Activated CD4-positive, alpha-beta T cell treated with anti-CD3 and anti-CD28 coated beads, Interleukin-2, Interleukin-4, amounts not matched to agents 100 ng/mL and 50 ng/mL, durations not matched to agents 16 hours and 8 hours (primary cell): ENCODE measurements around the gene ZNF385B.

Source experiments
- DNase-seq: peaks from one replicate; pipeline ENCODE4 v3.0.0-alpha.2; 2020; ENCODE audit warnings: low spot score

The ZNF385B gene

DNA sequence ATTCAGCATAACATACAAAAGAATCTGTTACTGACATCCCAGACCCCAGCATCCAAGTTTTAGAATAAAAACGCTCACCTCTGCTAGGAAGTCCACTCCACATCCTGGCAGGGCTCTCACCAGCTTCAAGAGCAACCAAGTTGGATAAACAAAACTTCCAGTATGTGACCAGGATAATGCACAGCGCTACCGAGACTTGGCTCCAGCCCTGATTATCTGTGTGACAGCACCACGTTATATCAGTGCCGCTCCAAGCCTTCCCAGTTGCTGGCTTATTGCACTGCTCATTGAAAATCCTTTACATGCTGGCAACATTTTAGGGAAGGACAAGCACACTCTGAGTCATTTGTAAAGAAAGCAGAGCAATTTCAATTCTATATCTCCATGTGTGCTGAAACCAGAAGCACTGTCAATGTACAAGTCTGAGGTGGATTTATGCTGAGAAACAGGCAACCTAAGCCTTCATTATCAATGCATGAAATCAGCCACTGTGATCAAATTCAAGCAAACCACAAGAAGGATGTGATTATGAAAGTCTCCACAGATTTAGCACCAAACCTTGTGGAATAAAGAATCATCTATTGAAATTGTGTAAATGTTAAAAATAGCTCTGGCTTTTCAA, 115.7 kb downstream of the ZNF385B start:
- no peak for DNase-seq

DNA sequence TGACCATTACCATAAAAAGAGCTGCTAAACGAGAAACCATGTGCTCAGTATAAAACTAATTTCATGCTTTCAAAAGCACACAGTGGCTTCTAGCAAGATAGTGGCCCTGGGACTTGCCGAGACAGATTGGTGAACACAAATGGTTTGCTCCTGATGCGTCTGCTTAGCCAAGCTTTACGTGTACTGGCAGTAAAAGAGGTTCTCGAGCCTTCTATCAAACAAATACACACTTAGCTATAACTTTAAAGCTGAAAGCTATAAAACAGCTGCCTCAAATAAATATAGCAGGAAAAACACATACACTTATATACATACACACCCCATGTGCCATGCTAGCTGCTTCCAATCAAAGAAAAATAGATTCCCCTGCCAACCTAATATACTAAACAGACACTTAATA, 117.0 kb downstream of the ZNF385B start:
- no peak for DNase-seq

DNA sequence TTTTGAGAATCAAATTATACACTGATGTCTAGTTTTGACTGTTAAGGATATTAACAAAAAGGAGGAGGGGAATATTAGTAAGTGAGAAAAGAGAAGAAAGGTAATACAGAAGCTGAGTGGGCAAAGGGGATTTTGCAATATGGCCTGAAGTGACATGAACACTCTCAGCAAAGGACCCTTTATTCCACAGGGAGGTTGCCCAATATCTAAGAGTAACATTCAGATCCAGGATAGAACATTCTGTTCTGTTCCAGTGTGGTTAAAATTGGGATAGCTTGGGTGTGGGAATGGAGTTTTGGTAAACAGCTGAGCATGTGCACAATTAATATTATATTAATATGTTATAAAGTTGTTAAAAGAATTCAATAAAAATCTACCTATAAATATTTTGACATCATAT, 120.1 kb downstream of the ZNF385B start:
- no peak for DNase-seq

DNA sequence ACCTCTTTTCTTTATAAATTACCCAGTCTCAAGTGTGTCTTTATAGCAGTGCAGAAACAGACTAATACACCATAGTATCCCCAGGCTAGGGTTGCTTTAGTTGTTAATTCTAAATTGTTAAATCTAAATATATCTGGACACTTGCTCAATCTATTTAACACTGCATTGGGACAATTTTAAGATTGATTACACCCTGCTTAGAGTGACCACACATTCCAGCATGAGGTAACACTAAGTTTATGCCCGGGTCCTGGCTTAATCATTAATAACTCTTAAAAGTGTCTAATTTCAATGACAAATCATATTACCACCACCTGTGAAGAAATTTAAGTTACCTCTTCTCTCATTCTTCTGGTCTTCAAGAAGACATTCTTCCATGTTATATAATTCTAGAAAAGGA, 131.4 kb downstream of the ZNF385B start:
- no peak for DNase-seq

DNA sequence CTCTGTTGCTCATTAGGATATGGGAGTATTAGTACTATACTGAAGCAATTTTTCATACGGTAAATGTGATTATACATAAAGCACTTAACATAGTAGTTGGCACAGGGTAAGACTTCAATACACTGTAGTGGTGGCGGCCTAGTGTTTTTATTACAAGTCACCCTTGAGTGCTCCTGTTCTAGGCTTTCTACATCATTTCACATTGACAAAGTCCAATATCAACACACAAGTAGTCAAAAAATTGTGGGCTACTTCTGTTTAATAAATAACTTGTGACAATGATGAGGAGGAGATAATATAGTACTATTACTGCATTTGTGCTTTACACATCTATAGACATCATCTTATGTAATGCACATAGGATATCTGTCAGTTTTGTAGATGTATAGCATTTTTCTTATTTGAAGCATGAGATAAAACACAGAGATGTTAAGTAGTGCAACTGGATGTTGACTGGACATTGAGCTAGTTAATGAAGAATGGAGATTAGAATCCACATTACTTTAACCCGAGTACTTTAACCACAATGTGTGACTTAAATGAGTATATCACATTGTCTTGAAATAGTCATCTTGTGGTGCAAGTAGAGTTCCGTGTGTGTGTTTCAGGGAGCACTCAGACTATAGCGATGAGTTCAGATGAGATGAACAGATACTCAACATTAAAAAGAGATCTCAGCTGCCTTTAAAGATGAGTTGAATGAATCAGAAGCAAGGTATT, 134.8 kb downstream of the ZNF385B start:
- no peak for DNase-seq

DNA sequence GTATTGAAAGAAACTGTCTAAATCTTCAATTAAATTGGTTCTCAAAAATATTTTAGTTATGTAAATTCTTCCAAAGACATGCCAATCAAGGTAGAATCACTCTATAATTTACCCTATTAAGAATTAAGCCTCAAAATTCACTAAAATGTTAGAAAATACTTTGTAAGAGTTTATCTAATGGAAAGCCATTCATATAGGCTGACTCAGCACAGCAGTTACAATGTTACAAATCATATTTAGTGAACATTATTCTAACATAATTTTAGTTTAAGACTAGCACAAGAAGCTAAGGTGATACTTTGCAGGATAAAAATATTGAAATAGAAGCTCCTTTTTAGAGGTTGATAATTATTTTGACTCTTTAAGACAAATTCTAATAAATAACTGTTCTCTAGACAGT, 137.0 kb downstream of the ZNF385B start:
- DNase-seq: no peak

DNA sequence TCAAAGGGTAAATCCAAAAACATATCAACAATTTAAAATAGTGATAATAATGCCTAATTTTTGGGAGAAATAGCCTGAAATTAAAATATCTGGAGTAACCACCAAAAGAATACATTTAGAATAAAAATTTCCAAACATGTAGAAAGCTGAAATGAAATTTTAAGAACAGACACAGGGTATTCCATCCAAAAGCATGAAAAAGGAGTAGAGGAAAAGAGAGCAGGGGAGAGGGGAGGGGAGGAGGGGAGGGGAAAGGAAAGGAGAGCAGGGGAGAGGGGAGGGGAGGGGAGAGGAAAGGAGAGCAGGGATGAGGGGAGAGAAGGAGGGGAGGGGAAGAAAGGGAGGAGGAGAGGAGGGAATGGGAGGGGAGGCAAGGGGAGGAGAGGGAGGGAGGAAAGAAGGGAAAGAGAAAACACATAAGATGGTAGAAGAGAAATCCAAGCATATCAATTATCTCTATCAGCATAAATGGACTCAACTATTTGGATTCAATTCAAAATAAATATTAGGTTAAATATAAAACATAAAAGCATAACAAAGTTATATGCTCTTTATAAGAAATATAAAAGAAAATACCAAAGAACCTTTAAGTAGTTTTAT, 141.1 kb downstream of the ZNF385B start:
- no peak for DNase-seq

DNA sequence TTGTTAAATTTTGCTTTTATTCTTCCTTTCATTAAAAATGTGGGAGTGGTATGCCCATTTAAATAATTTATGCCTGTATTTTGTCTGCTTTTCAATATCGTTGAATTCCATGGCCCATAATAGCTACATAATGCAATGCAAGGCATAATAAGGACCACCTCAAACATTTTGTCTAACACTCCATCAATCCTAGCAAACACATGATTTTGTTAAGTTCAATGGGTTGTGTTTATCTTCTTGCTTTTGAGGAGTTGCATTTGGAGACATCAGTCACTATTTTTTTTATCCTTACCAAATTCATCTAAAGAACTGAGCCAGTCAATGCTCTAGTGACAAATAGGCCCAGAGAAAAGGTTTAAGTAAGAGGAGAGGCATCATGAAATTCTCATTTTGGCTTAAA, 145.5 kb downstream of the ZNF385B start:
- no peak for DNase-seq

DNA sequence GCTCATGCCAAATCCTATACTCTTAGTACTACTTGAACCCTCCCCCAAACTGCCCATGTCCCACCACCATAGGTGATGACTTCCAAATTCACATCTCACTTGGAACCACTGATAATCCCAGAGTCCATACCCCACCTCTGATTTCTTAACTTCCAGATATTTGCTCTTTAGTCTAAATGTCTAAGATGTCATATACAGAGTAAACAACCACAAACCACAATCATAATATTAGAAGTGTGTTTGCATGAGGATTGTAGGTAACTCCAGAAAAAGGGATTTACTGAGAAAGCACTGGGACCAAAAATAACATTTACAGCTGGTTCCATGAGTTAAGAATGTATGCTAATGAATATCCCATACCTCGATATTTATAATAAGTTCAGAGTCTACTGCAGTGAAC, 146.2 kb downstream of the ZNF385B start:
- no peak for DNase-seq

DNA sequence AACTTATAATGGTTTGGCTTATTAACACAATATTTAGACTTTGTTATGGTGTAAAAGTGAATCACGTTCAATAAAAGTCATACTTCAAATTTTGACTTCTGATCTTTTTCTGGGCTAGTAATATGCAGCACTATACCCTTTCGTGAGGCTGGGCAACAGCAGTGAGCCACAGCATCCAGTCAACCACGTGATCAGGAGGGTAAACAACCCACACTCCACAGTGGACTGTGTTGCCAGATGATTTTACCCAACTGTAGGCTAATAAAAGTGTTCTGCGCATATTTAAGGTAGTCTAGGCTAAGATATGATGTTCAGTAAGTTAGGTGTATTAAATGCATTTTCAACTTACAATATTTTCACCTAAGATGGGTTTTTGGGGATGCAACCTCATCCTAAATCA, 148.6 kb downstream of the ZNF385B start:
- DNase-seq: no peak

DNA sequence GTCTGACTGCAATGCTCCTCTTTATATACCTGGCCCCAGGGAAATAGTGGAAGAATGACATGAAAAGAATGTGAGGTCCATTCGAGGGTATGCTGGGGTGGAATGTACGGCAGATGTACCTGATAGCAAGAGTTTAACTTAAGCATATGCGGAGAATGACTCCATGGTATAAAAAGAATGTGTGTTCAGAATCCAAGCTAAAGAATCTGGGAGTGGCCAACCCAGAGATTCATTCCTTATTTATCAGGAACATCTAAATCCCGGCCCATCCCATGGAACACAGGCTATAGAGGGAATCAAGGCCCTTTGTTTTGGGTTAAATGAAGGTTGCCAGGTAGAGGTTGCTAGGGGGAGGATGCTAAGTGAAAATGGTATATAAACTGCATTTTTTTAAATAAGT, 150.0 kb downstream of the ZNF385B start:
- DNase-seq: no peak

DNA sequence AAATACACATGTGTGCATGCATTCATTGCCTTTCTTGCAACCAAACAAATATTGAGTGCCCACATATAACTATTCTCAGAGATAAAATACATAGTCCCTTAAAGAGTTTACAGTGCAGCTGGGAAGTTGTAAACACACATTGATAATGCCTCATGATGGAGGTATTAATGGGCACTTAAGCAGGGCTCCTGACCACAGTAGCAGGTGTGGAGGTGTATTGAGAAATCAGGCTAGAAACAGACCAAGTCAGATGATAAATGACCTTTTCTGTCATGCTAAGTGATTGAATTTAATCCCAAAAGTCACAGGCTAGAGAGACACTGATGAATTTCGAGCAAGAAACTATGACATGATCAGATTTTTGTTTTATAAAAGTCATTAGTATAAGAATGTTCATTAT, 157.7 kb downstream of the ZNF385B start:
- no peak for DNase-seq

DNA sequence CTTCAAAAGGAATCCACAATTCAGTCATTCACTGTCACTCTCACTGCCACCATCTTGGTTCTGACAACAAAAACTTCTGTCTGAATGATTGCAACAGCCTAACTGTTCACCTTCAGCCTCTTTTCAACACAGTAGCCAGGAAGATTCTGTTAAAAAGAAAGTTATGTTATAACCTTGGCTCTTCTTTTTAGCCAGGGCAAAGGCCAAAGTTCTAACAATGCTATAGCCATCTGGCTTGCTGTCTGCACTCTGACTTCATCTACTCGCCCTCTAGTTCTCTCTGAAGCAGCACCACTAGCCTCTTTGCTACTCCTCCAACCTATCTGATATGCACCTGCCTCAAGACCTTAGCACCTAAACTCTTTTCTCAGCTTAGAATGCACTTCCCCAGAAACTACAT, 158.5 kb downstream of the ZNF385B start:
- DNase-seq: no peak

DNA sequence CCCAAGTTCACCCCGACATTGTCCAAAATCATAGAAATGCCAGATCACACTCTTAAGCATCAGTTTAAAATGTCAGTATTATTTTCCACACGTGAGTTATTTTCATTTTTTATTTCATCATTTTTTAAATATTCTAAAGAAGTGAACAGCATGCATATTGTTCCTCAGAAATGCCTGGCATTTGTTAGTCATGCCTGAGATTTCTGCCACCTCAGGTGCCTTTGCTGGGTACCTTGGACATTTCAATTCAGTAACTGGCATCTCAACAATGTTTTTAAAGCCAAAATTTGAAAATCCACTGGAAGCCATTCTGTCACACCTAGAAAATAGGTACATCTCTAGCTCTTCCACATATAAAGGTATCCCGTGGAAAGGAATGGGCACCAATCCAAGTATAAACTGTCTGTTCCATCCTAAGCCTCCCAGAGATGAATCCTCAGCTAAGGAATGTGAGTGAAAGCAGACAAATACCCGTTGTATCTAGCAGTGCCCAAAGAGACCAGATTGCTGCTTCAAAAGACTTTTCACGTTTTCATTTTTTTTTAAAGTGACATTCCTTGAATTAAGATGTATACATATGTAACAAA, 159.8 kb downstream of the ZNF385B start:
- no peak for DNase-seq

DNA sequence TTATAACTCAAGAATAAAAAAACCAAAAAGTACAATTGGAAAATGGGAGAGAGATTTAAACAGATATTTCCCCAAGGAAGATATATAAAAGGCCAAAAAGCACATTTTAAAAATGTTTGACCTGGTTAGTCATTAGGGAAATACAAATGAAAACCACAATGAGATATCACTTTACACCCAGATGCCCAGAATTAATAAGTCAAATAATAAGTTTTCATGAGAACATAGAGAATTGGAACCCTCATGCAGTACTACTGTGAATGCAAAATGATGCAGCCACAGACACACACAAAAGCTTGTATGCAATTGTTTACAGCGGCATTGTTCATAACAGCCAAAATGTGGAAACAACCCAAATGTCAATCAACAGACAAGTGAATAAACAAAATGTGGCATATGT, 165.9 kb downstream of the ZNF385B start:
- no peak for DNase-seq

DNA sequence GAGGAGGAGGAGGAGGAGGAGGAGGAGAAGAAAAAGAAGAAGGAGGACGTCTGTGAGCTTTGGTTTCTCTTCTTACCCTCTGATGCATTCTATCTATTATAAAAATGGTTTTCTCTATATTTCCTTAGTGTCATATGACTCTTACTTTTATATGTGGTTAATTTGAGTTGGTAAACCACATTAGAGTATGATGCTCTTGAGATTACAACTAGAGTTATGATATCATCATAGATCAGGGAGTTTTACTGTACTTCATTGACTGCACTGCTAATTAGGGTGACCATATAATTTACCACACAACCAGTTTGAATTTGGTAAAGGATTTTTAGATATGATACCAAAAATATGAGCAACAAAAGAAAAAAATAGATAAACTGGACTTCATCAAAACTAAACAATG, 166.4 kb downstream of the ZNF385B start:
- DNase-seq: no peak

DNA sequence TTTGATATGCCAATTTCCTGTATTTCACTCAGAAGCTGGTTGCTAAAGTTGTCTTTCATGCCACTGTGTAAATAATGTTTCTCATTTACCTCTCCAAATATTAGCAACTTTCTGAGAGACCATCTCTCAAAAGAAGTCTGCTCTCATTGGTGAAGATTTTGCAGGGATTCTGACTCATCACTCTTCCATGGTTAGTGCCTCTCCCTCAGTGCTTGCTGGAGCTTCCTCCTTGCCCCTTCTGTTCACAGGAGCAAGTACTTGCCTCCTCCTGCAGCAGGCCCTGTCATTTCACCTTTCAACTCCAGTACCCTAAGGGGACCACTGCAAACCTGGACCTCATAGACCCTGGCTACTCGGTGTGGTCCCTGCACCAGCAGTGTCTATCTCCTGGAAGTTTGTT, 168.8 kb downstream of the ZNF385B start:
- no peak for DNase-seq

DNA sequence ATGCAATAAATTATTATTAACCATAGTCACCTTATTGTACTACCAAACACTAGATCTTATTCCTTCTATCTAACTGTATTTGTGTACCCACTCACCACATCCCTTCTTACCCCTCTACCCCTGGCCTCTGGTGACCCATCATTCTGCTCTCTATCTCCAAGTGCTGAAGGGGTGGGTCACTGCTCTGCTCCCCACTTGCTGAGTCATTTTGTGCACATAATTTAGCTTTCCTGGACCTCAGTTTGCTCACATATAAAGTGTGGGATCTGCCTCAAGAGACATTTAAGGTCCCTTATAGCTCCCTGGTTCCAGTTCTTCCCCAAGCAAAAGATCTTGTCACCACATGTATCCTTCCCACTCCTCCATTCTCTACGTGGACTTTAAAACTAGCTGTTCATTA, 169.4 kb downstream of the ZNF385B start:
- no peak for DNase-seq

DNA sequence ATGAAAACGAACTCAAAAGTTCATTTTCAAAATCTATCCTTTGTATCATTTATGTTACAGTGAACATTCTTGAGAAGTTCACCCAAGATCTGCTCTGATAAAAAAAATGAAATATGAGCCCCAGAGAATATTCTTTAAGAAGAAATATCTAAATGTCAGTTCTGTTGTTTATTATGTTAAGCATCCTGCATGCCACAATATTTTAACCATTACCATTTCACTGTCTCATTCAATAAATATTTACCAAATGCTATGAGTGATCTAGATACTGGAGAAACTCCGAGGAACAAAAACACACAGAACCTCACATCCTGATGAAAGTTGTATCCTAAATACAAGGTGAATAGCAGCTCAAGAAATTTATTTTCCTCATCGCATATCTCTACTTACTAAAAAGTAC, 170.2 kb downstream of the ZNF385B start:
- no peak for DNase-seq

DNA sequence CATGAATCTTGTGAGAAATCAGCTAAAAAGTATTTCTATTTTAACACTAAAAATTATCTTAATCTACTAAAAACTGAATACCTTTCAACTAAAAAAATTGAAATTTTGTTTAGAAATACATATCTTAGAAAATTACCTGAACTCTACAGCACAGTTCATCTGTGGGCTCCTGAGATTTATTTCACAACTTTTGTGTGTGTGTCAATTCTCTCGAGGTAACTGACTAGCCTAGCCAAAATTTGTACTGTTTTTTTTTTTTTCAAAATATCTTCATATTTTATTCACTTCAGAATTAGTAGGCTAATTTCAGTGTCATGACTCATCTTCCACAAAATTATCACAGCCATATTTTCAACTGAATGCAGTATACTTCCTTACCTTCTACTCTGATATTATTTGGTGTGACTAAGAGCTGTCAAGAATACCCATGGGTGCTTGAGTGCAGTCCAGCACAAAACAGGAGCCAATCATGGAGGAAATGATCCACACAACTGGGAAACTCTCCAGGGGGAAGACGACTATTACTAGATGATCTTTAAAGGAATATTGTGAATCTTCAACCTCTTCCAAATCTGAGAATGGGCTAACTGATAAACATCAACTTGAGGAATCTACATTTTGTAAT, 174.6 kb downstream of the ZNF385B start:
- no peak for DNase-seq

DNA sequence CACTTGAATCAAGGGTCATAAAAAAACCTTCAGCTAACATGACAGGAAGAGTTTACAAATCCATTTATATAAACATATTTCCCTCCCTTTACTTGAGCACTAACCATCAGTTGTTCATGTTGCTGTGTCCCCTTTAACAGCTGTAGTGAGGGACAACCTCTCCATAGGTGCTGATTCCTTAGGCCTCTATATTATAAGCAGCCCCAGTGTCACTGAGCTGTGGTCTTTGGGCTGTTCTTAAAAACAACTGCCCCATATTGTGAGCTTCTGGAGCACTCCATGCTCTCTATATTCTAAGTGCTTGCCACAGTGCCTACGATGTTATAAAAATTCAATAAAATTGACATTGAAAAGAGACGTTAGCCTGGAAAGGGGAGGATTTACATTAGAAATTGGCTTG, 175.3 kb downstream of the ZNF385B start:
- no peak for DNase-seq

DNA sequence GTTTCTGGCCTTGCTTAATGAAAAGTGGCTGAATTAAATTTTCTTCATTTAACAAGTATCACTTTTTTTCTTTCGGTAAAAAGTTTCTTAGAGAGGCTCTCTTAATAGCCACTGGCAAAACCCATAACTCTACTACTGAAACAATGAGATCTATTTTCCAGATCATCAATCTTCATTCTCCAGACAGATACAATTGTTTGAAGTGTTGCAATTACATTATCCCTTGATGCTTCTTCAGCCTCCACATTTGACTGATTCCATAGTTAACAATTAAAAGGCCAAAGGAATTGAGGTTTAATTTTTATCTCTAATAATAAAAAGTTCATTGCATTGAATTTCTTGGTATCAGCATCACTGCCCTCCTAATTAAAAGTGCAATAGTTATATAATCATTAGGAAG, 176.3 kb downstream of the ZNF385B start:
- DNase-seq: no peak

DNA sequence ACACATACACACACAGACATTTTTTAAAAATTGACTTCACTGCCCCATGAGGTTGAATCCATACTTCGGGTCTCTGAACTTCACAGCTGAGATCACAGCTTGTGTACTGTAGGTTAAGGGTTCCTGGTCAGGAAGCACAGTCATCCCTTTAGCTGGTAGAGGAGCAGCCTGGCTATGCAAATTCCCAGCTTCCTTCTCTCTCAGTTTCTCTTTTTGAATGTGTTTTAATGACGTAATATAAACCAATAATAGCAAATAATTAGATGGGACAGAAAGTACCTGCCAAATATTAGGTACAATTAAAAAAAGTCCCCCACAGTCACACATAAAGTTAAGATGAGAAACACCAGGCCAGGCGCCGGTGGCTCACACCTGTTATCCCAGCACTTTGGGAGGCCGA, 178.7 kb downstream of the ZNF385B start:
- no peak for DNase-seq
